NCI-H2227 (cell line): ENCODE data around the gene TOMM22.

Source experiments
- DNase-seq: peaks from one replicate; lab custom pipeline; 2025; ENCODE audit not compliant: unreplicated experiment; lab: John Stamatoyannopoulos, UW

Gene TOMM22

DNA sequence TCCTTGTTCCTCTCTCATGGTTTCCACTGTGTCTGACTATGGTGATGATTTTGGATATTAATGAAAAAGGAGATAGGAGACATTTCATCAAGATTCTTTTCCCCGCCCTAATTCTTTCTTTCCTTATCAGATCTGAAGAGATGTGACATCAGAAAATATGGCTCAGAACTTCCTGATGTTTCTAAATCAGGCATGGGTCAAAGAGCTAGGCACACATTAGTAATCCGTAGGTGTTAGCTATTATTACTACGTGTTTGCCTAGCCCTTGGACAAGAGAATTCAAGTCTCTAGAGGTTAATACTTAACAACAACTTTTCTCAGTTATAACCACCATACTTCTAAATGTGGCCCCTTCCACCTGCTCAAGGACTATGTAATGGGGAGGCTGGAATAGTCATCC, 13.2 kb downstream of the TOMM22 start:
- no peak for DNase-seq

DNA sequence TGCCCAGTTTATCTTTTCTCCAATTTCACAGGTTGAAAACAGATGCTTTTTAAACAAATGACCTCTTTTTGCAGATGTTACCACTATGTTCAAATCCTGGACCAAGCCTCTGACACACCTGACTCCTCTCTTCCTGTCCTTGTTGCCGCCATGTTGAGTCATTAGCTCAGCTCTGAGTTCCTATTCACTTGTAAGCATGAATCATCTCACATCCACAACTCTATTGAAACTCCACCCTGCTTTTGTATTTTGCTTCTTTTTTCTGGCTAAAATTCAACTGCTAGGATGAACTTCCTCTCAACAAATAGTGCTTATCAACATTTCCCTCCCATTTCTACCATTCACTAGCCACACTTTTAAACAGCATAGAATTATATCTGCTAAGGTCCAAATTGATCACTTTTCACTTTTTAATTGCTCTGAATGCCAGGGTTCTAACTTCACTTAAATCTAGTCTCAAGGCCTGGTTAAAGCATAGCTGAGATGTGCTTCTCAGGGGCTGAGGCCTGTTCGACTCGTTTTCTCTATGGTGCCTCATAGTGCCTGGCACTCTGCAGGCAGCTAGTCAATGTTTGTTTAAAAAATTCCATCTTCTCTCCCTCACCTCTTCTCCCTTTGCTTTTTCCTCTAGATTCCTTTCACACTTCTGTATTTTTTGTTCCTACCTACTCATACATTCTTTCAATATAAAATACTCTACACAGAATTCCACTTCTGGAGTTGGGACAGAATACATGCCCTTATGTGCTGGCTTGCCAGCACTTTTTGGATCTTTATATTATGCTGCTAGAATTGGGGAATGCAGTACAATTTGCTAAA, 15.1 kb downstream of the TOMM22 start:
- DNase-seq: no peak

DNA sequence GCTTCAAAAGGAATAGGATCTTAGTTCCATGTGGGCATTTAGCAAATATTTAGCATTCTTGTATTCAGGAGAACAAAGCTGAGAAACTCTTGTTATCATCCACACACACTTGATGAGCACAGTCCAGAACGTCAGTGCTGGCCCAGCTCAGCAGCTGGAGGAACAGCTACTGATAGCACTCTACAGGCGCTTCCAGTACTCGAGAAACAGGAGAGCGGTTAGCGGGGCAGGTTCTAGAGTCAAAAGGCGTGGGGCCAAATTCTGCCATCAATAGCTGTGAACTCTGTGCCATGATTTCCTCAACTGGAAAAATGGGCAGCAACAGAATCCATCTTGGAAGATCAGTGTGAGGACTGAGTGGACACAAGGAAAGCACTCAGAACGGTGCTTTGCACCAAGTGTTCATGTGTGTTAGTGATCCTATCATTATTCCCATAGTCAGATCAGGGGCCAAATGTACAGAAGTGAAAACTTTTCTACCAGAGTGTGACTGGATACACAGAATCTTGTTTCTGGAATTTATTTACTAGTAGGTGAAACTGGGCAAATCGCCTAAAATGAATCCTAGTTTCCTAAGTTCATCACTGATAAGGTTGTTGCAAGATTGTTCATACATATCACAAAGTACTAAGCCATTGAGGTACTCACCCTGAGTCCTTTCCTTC, 15.8 kb downstream of the TOMM22 start:
- no peak for DNase-seq

DNA sequence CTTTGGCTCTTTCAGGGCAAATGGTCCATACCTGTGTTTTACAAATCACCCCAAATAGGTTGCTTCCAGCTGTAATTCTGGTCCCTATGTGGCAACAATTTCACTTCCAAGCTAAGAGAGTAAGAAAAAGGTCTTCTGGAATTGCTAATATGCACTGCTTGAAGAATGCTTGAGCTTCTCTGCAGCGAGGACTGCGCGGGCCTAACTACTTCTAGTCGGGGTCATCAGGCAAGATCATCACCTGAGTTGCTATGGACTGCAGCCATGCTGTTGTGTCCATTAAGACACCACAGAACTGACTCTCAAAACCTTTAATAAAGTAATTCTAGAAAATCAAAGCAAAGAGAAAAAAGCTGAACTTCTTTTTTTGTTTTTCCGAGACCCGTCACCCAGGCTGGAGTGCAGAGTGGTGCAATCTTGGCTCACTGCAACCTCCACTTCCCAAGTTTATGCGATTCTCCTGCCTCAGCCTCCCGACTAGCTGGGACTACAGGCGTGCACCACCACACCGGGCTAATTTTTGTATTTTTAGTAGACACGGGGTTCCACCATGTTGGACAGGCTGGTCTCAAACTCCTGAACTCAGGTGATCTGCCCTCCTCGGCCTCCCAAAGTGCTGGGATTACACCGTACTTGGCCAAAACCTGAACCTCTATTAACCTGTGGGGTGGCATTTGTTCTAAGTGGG, 16.8 kb downstream of the TOMM22 start:
- no peak for DNase-seq

DNA sequence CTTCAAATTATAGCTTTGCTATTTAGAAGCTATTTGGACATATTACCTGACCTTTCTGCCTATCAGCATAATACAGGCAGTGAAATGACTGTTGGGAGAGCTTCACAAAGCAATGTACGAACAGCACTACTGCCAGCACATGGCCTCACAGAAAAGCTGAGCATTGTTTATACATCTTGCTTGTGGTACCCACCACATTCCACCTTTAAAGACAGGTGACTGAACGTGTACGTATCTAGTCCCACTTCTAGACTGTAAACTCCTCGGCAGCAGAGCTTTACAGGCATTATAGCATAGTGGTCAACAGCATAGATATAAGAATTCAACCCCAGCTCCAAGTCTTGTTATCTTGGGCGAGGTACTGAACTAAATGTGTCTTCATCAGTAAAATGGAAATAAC, 17.4 kb downstream of the TOMM22 start:
- no peak for DNase-seq

- no peak for DNase-seq
Observed at GRCh38 chr22:38699784-38700183, 18.0 kb downstream of the TOMM22 start.

- DNase-seq: no peak
Observed at GRCh38 chr22:38700270-38700788, 18.6 kb downstream of the TOMM22 start.

GRCh38 chr22:38700789-38701628, 19.3 kb downstream of the TOMM22 start, which contains the start of gene JOSD1:
Gene JOSD1 (minus strand): TSS chr22:38700943. CDS start chr22:38699987, 956 bp downstream.
- DNase-seq: peak; percentile 96

DNA sequence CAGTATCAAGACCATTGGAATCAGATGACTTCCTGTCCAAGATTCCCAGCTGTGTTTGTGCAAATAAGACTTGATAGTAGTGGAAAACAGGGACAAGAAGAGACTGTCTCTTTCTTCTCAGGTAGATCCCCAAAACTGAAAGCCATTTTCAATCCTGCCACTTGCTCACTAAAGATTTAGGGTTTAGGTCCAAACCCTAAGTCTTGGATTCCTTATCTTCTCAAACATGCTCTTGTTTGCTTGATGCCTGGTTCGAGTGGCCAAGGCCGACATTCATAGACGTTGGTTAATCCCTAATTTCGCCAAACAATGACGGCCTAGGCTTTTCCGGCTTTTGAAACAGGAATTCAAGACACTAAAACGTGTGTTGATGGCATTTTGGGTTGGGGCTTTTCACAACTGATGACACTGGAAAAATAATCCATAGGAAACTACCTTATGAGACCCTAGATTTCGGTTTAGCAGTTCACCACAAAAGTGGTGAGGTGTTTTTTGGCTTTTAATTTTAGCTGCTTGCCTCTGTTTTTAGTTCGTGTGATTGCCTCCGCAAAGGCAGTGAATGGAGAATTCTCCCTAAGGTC, 23.0 kb downstream of the TOMM22 start:
- peak; percentile 37 for DNase-seq

DNA sequence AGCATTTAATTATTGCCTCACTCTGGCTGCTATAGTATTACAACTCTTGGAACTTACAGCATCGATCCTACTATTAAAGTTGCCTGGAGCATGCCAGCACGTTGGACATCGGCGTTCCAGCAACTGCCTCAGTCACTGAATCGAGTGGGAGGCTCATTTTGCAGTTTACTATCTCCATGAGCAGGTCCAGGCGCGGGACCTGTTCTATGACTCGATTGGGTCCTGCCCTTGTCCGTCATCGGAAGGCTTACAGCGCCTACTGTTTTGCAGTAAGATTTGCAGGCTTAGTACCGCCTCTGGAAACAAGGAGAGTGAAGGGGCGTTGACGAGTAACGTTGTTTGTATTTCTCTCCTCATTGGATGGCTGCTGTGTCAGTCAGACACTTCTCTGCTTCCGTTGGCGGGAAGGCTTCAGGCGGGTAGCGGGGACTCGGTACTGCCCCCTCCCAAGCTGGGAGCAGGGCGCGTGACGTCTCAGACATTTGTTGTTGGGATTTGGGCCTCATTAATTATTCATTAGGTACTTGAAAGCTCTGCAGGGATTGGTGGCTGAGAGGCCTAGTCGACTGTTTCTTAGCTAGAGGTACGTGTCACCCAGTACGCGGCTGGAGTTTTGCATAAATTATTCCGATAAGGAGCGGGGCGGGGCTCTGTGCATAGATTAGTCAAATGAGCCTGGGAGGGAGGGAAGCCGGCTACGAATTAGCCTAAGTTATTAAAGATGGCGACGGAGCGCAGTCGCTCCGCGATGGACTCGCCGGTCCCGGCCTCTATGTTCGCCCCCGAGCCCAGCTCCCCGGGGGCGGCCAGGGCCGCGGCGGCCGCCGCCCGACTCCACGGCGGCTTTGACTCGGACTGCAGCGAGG, 23.7 kb downstream of the TOMM22 start, which contains the start of gene GTPBP1:
TSS of gene GTPBP1 (plus strand) at position 710 of the 866 bp plus-strand sequence. CDS start at position 722, 12 bp downstream.
- peak; percentile 99 for DNase-seq

DNA sequence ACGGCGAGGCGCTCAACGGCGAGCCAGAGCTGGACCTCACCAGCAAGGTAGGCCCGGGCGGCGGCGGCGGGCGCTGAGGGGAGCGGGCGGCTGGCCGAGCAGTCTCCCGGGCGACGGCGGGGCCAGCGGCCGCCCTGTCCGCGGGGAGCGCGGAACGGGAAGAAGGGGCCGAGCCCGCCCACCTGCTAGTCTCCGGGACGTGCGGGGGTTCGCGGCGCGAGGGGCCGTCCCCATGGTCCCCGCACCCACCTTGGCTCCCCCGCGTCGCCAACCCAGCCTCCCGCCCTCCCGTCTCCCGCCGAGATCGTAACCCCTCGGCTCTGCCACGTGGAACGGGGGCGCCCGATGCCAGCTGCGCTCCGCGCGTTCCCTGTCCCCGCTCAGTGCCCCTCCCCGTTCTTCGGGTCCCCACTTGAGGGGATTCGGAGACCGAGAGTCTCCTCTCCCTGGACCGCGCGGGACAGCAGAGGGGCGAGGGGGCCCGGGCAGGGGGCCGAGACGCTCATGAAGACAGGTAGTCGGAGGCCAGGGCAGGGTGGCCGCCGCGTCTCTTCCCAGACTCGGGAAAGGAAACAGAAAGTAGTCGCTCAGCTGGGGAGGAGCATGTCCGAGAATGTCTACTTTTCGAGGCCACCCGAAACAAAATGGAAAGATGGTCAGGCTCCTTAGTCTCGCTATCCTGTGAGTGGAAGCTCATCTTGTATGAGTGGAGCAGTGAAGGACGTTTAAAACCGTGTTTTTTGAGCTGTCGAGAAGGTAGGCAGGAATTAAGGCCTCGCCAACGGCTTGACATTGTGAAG, 24.5 kb downstream of the TOMM22 start:
- DNase-seq: peak; percentile 50

DNA sequence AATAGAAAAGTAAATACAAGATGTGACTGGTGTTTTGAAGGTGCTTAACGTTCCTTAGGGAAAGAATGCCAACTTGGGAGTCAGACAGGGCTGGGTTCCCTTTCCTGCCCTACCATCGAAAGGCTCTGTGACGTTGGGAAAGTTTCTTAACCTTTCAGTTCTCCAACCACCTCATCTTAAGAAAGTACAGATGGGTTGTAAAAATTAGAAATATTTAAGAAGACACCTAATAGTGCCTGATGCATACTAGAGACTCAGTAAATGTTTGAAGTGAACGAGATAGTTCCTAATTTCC, 25.1 kb downstream of the TOMM22 start:
- DNase-seq: no peak

DNA sequence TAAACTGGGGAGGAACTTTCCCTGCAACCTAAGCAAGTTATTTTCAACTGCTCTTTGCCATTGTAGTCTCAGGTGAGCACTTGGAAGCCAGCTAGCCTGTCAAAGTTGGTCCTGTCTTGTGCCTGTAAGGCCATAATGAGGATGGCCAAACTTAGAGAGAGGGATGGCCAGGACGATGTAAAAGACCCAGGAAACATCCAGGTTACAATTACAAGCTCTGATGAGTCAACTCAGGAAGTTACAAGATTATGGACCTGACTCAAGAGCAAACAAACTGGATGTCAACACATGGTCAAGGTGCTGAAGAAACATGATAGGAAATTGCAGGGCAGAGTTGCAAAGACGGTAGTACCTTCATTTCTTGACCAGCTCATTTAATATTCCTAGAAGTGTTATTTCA, 25.6 kb downstream of the TOMM22 start:
- DNase-seq: no peak

GRCh38 chr22:38707984-38708383, 26.2 kb downstream of the TOMM22 start:
- DNase-seq: no peak

DNA sequence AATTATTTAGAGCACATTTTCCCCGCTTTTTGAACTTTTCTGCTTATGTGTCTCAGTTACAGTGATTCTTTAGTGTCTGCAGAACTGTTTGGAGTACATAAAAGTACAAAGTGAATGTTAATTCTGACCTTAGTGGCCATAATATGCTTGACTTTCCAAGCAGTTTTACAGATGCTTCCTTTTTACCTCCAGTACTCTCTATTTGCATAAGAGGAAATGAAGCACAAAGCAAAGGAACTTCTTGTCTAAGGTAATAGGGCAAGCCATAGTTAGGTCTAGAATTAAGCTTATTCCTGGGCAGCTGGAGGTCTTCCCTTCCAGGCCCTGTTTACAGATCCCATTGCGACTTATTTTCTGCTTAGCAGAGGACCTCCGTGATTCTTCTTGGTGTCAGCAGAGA, 27.5 kb downstream of the TOMM22 start:
- DNase-seq: no peak

GRCh38 chr22:38710351-38710750, 28.6 kb downstream of the TOMM22 start:
- DNase-seq: no peak

DNA sequence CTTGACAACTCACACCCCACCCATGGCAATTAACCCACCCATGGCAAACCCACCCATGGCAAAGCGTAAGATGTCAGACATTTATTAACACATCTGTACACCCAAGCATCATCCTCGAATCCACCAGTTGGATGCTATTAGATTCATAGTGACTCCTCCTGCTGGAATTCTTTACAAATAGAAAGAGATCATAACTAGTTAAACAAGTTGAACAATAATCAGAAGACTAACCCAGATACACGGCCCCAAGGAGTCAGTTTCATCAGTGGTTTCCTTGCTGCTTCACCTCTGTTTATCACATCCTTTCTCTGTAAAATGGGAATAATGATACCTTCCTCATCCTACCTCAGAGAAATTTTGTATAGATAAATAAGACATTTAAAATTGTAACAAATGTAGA, 29.1 kb downstream of the TOMM22 start:
- DNase-seq: no peak

DNA sequence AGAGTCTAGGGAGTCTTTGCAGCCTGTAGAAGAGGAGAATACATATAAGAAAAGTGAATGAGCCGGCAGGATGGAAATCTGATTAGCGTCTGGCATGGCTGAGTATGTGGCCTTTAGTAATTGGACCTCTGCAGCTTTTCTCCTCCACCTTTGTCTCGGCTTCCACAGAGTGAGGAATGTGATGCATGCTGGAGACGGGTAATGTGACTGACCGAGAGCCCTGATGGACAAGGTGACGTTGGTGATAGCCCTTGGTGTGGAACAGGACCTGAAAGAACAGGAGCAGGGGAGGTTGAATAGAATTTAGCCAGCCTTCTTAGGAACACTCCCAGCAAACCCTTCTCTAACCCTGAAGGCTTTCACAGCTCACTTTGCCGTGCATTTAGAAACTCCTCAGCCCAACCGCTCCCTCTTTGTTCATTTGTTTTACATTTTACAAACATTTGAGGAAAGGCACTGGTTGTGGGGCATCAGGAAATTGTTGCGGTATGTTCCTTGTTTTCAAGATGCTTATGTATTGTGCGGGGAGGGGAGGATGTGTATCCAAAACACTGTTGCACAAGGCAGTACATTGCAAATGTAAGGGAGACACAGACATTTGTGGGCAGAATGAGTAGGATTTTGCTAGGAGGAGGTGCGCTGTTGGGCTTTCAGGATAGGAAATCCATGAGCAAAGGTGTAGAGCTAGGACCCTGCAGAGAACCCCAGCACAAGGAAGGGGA, 30.9 kb downstream of the TOMM22 start:
- DNase-seq: no peak
